HG02970 (cell line): ENCODE measurements around the gene RXFP2.

Source experiments
- ATAC-seq: cut with Tn5 transposase; IDR thresholded peaks from one replicate; pipeline ENCODE4 v1.9.1; 2021; ENCODE audit warnings: mild to moderate bottlenecking, moderate library complexity, moderate number of reproducible peaks; ENCODE audit not compliant: unreplicated experiment, low FRiP score

The RXFP2 gene

GRCh38 chr13:31765138-31765785 is 25.9 kb downstream of the RXFP2 start:
- ATAC-seq, result no peak

GRCh38 chr13:31767175-31767900 is 28.0 kb downstream of the RXFP2 start:
- no peak for ATAC-seq

- no peak for ATAC-seq
Measured at GRCh38 chr13:31768351-31768750, 29.0 kb downstream of the RXFP2 start.

GRCh38 chr13:31769575-31769974 is 30.2 kb downstream of the RXFP2 start:
- ATAC-seq, result no peak

GRCh38 chr13:31772231-31772630 is 32.9 kb downstream of the RXFP2 start:
- ATAC-seq, result no peak

GRCh38 chr13:31773538-31773937 is 34.2 kb downstream of the RXFP2 start:
- ATAC-seq, result no peak

GRCh38 chr13:31774186-31774750 is 34.9 kb downstream of the RXFP2 start:
- no peak for ATAC-seq

- no peak for ATAC-seq
Measured at GRCh38 chr13:31775148-31775547, 35.8 kb downstream of the RXFP2 start.

GRCh38 chr13:31775686-31776085 is 36.4 kb downstream of the RXFP2 start:
- ATAC-seq, result no peak

- no peak for ATAC-seq
Measured at GRCh38 chr13:31781064-31781463, 41.7 kb downstream of the RXFP2 start.

- no peak for ATAC-seq
Measured at GRCh38 chr13:31786011-31786410, 46.7 kb downstream of the RXFP2 start.

GRCh38 chr13:31790992-31791391 is 51.7 kb downstream of the RXFP2 start:
- ATAC-seq, result no peak

GRCh38 chr13:31793246-31793645 is 53.9 kb downstream of the RXFP2 start:
- no peak for ATAC-seq

GRCh38 chr13:31794452-31794851 is 55.1 kb downstream of the RXFP2 start:
- ATAC-seq, result no peak

- ATAC-seq, result no peak
Measured at GRCh38 chr13:31797154-31797775, 57.9 kb downstream of the RXFP2 start.

GRCh38 chr13:31798189-31798588 is 58.9 kb downstream of the RXFP2 start:
- no peak for ATAC-seq

GRCh38 chr13:31801088-31801487 is 61.8 kb downstream of the RXFP2 start:
- no peak for ATAC-seq

- no peak for ATAC-seq
Measured at GRCh38 chr13:31803311-31803710, 64.0 kb downstream of the RXFP2 start.

- no peak for ATAC-seq
Measured at GRCh38 chr13:31805841-31806240, 66.5 kb downstream of the RXFP2 start.

GRCh38 chr13:31807090-31807541 is 67.8 kb downstream of the RXFP2 start:
- ATAC-seq, result no peak

- ATAC-seq, result no peak
Measured at GRCh38 chr13:31814536-31814935, 75.2 kb downstream of the RXFP2 start.
